Measurements from ENCODE around the gene MGST2.

GRCh38 chr4:139641218-139641617 is 24.4 kb upstream of the MGST2 start:
- TF ChIP-seq CTCF (optimal IDR thresholded peaks at IDR 0.05 in 1 of 3, IDR thresholded peaks at IDR 0.05 in 1 of 3, conservative IDR thresholded peaks at IDR 0.05 in 1 of 3; ENCODE audit: extremely low read depth in 1 of 3, insufficient read depth in 2 of 3, low read length in 3 of 3) = no peak
- no peak for TF ChIP-seq EZH2 (IDR thresholded peaks at IDR 0.05; ENCODE audit: low read length)

All from keratinocyte (primary cell).